Prostate gland (tissue), 2 donors: ENCODE results near the gene HAUS5.

ENCODE experiments used
- POLR2A ChIP-seq: fragments of 450-650 bp; IDR thresholded peaks from one replicate; pipeline ENCODE4 v1.6.1; 2016; ENCODE audit warnings: antibody characterized with exemption, mild to moderate bottlenecking
- TF ChIP-seq, protein P1 (sequence below), 4 experiments: fragments of 200-600 bp in 2 of 4; fragments of 450-650 bp in 2 of 4; sonication (generic) in 2 of 4; IDR thresholded peaks; 1 replicate in 3 of 4; 2 replicates in 1 of 4; pipeline ENCODE4 v1.5.1; 2016 to 2019; ENCODE audit warnings: antibody characterized with exemption in 4 of 4, mild to moderate bottlenecking in 2 of 4, moderate library complexity in 2 of 4

GRCh38 chr19:35601971-35602370 lies 10.6 kb upstream of the HAUS5 start:
- TF ChIP-seq, protein P1, sequence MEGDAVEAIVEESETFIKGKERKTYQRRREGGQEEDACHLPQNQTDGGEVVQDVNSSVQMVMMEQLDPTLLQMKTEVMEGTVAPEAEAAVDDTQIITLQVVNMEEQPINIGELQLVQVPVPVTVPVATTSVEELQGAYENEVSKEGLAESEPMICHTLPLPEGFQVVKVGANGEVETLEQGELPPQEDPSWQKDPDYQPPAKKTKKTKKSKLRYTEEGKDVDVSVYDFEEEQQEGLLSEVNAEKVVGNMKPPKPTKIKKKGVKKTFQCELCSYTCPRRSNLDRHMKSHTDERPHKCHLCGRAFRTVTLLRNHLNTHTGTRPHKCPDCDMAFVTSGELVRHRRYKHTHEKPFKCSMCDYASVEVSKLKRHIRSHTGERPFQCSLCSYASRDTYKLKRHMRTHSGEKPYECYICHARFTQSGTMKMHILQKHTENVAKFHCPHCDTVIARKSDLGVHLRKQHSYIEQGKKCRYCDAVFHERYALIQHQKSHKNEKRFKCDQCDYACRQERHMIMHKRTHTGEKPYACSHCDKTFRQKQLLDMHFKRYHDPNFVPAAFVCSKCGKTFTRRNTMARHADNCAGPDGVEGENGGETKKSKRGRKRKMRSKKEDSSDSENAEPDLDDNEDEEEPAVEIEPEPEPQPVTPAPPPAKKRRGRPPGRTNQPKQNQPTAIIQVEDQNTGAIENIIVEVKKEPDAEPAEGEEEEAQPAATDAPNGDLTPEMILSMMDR (IDR thresholded peaks at IDR 0.05): no peak
- no peak for TF ChIP-seq POLR2A
